ENCODE data around the gene TSC22D4.

Gene TSC22D4

DNA sequence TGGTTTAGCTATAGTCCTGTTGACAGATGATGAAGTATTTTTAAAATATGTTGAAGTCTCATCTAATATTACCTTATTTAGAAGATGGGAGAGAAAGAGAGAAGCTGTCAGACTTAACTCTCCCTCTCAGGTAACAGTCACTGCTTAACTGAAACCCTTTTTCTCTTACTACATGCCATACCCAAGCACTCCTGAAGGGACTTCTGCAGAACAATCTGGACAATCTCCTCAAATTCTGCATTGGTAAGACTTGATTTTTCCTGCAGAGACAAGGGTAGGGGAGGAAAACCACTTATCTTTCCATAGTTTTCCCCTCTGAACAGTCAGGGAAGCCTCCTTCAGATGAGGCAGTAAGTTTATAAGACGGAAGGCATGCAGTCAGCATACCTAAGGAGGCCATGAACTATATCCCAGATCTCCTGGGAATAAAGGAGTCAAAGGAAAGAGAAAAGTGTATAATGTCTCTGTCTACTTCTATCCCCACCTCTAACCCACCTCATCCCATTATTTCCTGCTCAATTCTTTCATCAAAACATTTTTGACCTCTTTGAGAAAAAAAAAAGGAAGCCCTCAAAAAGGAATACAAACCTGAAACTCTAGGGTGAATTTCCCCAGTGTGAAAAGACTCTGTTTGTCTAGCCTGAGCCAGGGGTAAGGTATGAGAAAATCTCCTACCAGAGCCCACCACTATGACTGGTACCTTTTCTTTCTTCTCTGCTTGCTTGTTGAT, 59.9 kb downstream of the TSC22D4 start:
- H3K9ac ChIP-seq = no peak overlapping the region
- no peak overlapping the region for H3K4me3 ChIP-seq (ENCODE audit: low read depth, low read length)
- H3K4me1 ChIP-seq = no peaks in the 10 kb centered on the region
- no peak overlapping the region for H2AFZ ChIP-seq
- no peaks in the 10 kb centered on the region for H3K27me3 ChIP-seq (ENCODE audit: control insufficient read depth, insufficient read depth, low read length)
- H3K27ac ChIP-seq = no peak overlapping the region
- H3K79me2 ChIP-seq = no peaks in the 10 kb centered on the region
- H3K36me3 ChIP-seq (ENCODE audit: control insufficient read depth, insufficient read depth, low read length) = no peaks in the 10 kb centered on the region
- no peaks in the 10 kb centered on the region for H3K9me3 ChIP-seq (ENCODE audit: control insufficient read depth, low read length)
- no peak overlapping the region for H3K4me2 ChIP-seq (ENCODE audit: low read length)
- TF ChIP-seq, protein P1, sequence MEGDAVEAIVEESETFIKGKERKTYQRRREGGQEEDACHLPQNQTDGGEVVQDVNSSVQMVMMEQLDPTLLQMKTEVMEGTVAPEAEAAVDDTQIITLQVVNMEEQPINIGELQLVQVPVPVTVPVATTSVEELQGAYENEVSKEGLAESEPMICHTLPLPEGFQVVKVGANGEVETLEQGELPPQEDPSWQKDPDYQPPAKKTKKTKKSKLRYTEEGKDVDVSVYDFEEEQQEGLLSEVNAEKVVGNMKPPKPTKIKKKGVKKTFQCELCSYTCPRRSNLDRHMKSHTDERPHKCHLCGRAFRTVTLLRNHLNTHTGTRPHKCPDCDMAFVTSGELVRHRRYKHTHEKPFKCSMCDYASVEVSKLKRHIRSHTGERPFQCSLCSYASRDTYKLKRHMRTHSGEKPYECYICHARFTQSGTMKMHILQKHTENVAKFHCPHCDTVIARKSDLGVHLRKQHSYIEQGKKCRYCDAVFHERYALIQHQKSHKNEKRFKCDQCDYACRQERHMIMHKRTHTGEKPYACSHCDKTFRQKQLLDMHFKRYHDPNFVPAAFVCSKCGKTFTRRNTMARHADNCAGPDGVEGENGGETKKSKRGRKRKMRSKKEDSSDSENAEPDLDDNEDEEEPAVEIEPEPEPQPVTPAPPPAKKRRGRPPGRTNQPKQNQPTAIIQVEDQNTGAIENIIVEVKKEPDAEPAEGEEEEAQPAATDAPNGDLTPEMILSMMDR (IDR thresholded peaks at IDR 0.05) = no peak

Measured in parathyroid adenoma (tissue), 2 donors.